Neural progenitor cell (in vitro differentiated cells): ENCODE data around the gene SLC30A4. TPM values are rescaled to one million over a fixed set of nuclear protein-coding genes. Genes with fewer than 3 reads are reported as not detected.

Source experiments
- DNase-seq: peaks from one replicate; pipeline ENCODE4 v3.0.0-alpha.2; 2016; ENCODE audit warnings: low spot score
- H2AFZ ChIP-seq: fragments of 200-600 bp; sonication (generic); replicated peaks from 2 replicates; pipeline ENCODE4 v1.6.1; 2016; ENCODE audit warnings: antibody characterized with exemption
- H3F3A ChIP-seq: fragments of 200-600 bp; sonication (generic); 2 replicates; pipeline ENCODE4 v1.6.1; 2016; ENCODE audit warnings: antibody characterized with exemption, low read depth
- H3K27ac ChIP-seq: fragments of 200-600 bp; sonication (generic); 2 replicates; pipeline ENCODE4 v1.5.1; 2016; ENCODE audit warnings: mild to moderate bottlenecking
- H3K27me3 ChIP-seq: fragments of 200-600 bp; sonication (generic); 2 replicates; pipeline ENCODE4 v1.6.1; 2016; ENCODE audit warnings: mild to moderate bottlenecking, moderate library complexity
- H3K36me3 ChIP-seq: fragments of 200-600 bp; sonication (generic); 2 replicates; pipeline ENCODE4 v1.5.1; 2016
- H3K4me1 ChIP-seq: fragments of 200-600 bp; sonication (generic); 2 replicates; pipeline ENCODE4 v1.6.1; 2016; ENCODE audit warnings: mixed run types
- H3K4me2 ChIP-seq: fragments of 200-600 bp; sonication (generic); 2 replicates; pipeline ENCODE4 v1.6.1; 2016
- H3K4me3 ChIP-seq: fragments of 200-600 bp; sonication (generic); 2 replicates; pipeline ENCODE4 v1.5.1; 2016
- H3K79me2 ChIP-seq: fragments of 200-600 bp; sonication (generic); 2 replicates; pipeline ENCODE4 v1.6.1; 2016; ENCODE audit warnings: low read depth
- H3K9ac ChIP-seq: fragments of 200-600 bp; sonication (generic); 2 replicates; pipeline ENCODE4 v1.6.1; 2016
- H3K9me3 ChIP-seq: fragments of 200-600 bp; sonication (generic); 2 replicates; pipeline ENCODE4 v1.5.1; 2016; ENCODE audit warnings: low read depth
- H4K20me1 ChIP-seq: fragments of 200-600 bp; sonication (generic); 2 replicates; pipeline ENCODE4 v1.6.1; 2016; ENCODE audit warnings: low read depth
- H3K27ac Mint-ChIP-seq: 3 replicates; pipeline ENCODE4 v1.8.0; 2021; ENCODE audit warnings: mixed read lengths
- H3K27me3 Mint-ChIP-seq: 2 replicates; pipeline ENCODE4 v1.8.0; 2022; ENCODE audit warnings: low read depth, mild to moderate bottlenecking, inconsistent platforms, moderate library complexity, mixed read lengths; ENCODE audit not compliant: insufficient read depth
- H3K36me3 Mint-ChIP-seq: 3 replicates; pipeline ENCODE4 v1.8.0; 2021; ENCODE audit warnings: mixed read lengths
- H3K4me1 Mint-ChIP-seq: 3 replicates; pipeline ENCODE4 v1.8.0; 2021; ENCODE audit warnings: mixed read lengths
- H3K4me3 Mint-ChIP-seq: 3 replicates; pipeline ENCODE4 v1.8.0; 2021; ENCODE audit warnings: mild to moderate bottlenecking, moderate library complexity, mixed read lengths
- H3K9me3 Mint-ChIP-seq: 3 replicates; pipeline ENCODE4 v1.8.0; 2020; ENCODE audit warnings: mixed read lengths
- CTCF ChIP-seq: fragments of 200-600 bp; sonication (generic); IDR thresholded peaks from 2 replicates; pipeline ENCODE4 v1.5.1; 2017; ENCODE audit warnings: antibody characterized with exemption, mild to moderate bottlenecking
- EZH2 ChIP-seq: fragments of 200-600 bp; sonication (generic); IDR thresholded peaks from 2 replicates; pipeline ENCODE4 v1.6.1; 2017; ENCODE audit warnings: antibody characterized with exemption, mild to moderate bottlenecking, moderate library complexity
- EZH2phosphoT487 ChIP-seq: fragments of 200-600 bp; sonication (generic); IDR thresholded peaks from 2 replicates; pipeline ENCODE4 v1.6.1; 2017; ENCODE audit warnings: antibody characterized with exemption
- total RNA-seq: library from RNA; depleted of rRNA; stranded (reverse); fragments of >200 nt; gene quantifications from 2 replicates; pipeline ENCODE4 v1.2.3, GENCODE V29; 2015; ENCODE audit warnings: low replicate concordance

The SLC30A4 gene
- total RNA-seq, 1 donor from 2014 or later, result 0.02 TPM

DNA sequence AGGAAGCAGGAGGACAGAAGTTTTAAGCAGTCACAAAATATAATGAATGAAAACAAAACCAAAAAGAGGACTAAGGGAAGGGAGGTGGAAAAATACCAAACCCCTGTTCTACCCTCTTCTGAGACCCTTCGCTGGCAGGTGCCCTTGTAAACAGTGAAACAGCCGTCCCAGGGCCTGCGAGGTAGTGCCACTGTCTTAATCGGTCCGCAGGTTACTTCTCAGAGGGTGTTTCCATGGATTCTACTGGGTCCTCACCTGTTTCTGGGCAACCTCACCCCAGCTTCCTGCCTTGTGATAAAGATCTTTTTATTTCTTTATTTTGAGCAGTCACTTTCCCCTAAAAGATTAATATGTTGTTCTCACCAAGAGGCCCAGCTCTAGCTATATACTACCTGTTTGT, 65.3 kb downstream of the SLC30A4 start:
- no peak overlapping the region for H3K9ac ChIP-seq
- no peak overlapping the region for H3K4me3 ChIP-seq
- peaks cover 2% of the 10 kb centered on the region for H3K4me1 ChIP-seq
- H3F3A ChIP-seq, result no peaks in the 10 kb centered on the region
- no peaks in the 10 kb centered on the region for H3K36me3 ChIP-seq
- DNase-seq, result no peak
- H3K4me2 ChIP-seq, result no peak overlapping the region
- H2AFZ ChIP-seq, result no peak overlapping the region
- no peak overlapping the region for H3K4me3 Mint-ChIP-seq
- no peaks in the 10 kb centered on the region for H3K9me3 ChIP-seq
- H4K20me1 ChIP-seq, result no peaks in the 10 kb centered on the region
- peak overlapping the region; percentile 83 for H3K27ac Mint-ChIP-seq
- H3K27me3 Mint-ChIP-seq, result peaks cover 6% of the 10 kb centered on the region
- H3K9me3 Mint-ChIP-seq, result peaks cover 7% of the 10 kb centered on the region
- TF ChIP-seq EZH2 (no peak), EZH2phosphoT487 (no peak), CTCF (no peak)
- peaks cover 16% of the 10 kb centered on the region for H3K4me1 Mint-ChIP-seq
- no peaks in the 10 kb centered on the region for H3K79me2 ChIP-seq
- peaks cover 27% of the 10 kb centered on the region for H3K27me3 ChIP-seq
- H3K36me3 Mint-ChIP-seq, result no peaks in the 10 kb centered on the region
- no peak overlapping the region for H3K27ac ChIP-seq

- H4K20me1 ChIP-seq, result no peaks in the 10 kb centered on the region
- Mint-ChIP-seq H3K27me3 (peaks cover 6% of the 10 kb centered on the region), H3K4me1 (peaks cover 16% of the 10 kb centered on the region), H3K4me3 (no peak overlapping the region), H3K36me3 (no peaks in the 10 kb centered on the region), H3K9me3 (peaks cover 7% of the 10 kb centered on the region), H3K27ac (peak overlapping the region; percentile 83)
- no peaks in the 10 kb centered on the region for H3F3A ChIP-seq
- H3K79me2 ChIP-seq, result no peaks in the 10 kb centered on the region
- no peak for DNase-seq
- H3K4me3 ChIP-seq, result no peak overlapping the region
- H3K27me3 ChIP-seq, result peaks cover 27% of the 10 kb centered on the region
- H3K4me1 ChIP-seq, result peaks cover 2% of the 10 kb centered on the region
- TF ChIP-seq EZH2 (no peak), EZH2phosphoT487 (no peak), CTCF (no peak)
- peak overlapping the region; percentile 23 for H2AFZ ChIP-seq
- H3K27ac ChIP-seq, result no peak overlapping the region
- H3K36me3 ChIP-seq, result no peaks in the 10 kb centered on the region
- H3K4me2 ChIP-seq, result no peak overlapping the region
- H3K9ac ChIP-seq, result no peak overlapping the region
- H3K9me3 ChIP-seq, result no peaks in the 10 kb centered on the region
Observed at GRCh38 chr15:45456212-45457106, 66.1 kb downstream of the SLC30A4 start.

DNA sequence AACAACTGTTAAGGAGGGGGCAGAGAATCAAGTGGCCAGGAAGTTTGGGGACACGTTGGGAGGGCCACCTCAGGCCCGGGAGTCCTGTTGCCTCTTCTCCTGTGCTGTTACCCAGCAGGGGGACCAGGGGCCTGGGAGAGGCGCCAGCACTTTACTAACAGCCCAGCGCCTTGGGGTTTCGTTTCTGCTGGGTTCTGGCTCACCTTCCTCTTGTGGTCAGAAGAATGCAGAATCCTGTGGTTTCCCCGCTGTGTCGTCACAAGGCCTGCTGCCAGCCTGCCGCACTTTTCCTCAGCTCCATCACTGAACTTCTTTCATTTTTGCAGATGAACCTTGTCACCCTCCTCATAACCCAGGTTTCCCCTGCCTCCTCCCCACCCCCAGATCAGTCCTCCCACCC, 67.7 kb downstream of the SLC30A4 start:
- H3K27me3 ChIP-seq, result peaks cover 16% of the 10 kb centered on the region
- no peak for TF ChIP-seq EZH2
- no peak for TF ChIP-seq EZH2phosphoT487
- no peak for TF ChIP-seq CTCF
- H3K9me3 ChIP-seq, result no peaks in the 10 kb centered on the region
- no peak overlapping the region for H3K9ac ChIP-seq
- H3K27me3 Mint-ChIP-seq, result peaks cover 6% of the 10 kb centered on the region
- H3K27ac Mint-ChIP-seq, result no peak overlapping the region
- no peak overlapping the region for H3K4me2 ChIP-seq
- H3K4me3 Mint-ChIP-seq, result no peak overlapping the region
- H3K9me3 Mint-ChIP-seq, result peaks cover 7% of the 10 kb centered on the region
- peaks cover 2% of the 10 kb centered on the region for H3K4me1 ChIP-seq
- H3K4me1 Mint-ChIP-seq, result peaks cover 16% of the 10 kb centered on the region
- no peaks in the 10 kb centered on the region for H3K79me2 ChIP-seq
- no peak for DNase-seq
- no peaks in the 10 kb centered on the region for H4K20me1 ChIP-seq
- H2AFZ ChIP-seq, result no peak overlapping the region
- no peaks in the 10 kb centered on the region for H3F3A ChIP-seq
- no peaks in the 10 kb centered on the region for H3K36me3 ChIP-seq
- H3K27ac ChIP-seq, result no peak overlapping the region
- H3K36me3 Mint-ChIP-seq, result no peaks in the 10 kb centered on the region
- no peak overlapping the region for H3K4me3 ChIP-seq
